Tibial artery (tissue), 4 donors: ENCODE measurements around the gene BTLA.
"Not testable (repeated sequence)": the region's sequence is repeated elsewhere in the genome, so short reads cannot be mapped to it uniquely, and the experiment has no call there.

Experiments used
- DNase-seq, 2 donors: peaks; one replicate each; pipeline ENCODE4 v3.0.0-alpha.2; 2019
- H3K27ac ChIP-seq, 2 donors: fragments of 200-600 bp; sonication (generic) in 1 of 2; 1 replicate in 1 of 2; 2 replicates in 1 of 2; pipeline ENCODE4 v1.5.1; 2018 to 2019; ENCODE audit warnings: mild to moderate bottlenecking in 1 of 2
- H3K27me3 ChIP-seq, 2 donors: fragments of 200-600 bp; sonication (generic) in 1 of 2; one replicate each; pipeline versions ENCODE4 v1.5.1 to v1.6.0; 2016 to 2019
- H3K36me3 ChIP-seq, 3 donors: fragments of 200-600 bp; sonication (generic) in 2 of 3; one replicate each; pipeline ENCODE4 v1.5.1; 2016 to 2019; ENCODE audit warnings: mild to moderate bottlenecking in 2 of 3
- H3K4me1 ChIP-seq, 4 donors: fragments of 200-600 bp; sonication (generic) in 2 of 4; 1 replicate in 3 of 4; 2 replicates in 1 of 4; pipeline ENCODE4 v1.5.1; 2016 to 2019
- H3K4me3 ChIP-seq, 2 donors: fragments of 200-600 bp; sonication (generic) in 1 of 2; 1 replicate in 1 of 2; 2 replicates in 1 of 2; pipeline ENCODE4 v1.5.1; 2018 to 2019; ENCODE audit warnings: mild to moderate bottlenecking in 2 of 2
- H3K9me3 ChIP-seq, 3 donors: fragments of 200-600 bp; sonication (generic) in 1 of 3; one replicate each; pipeline ENCODE4 v1.5.1; 2016 to 2019
- CTCF ChIP-seq, 2 experiments: fragments of 200-600 bp in 1 of 2; fragments of 450-650 bp in 1 of 2; IDR thresholded peaks; one replicate each; pipeline ENCODE4 v1.5.1; 2017 to 2019; ENCODE audit warnings: antibody characterized with exemption in 2 of 2, mild to moderate bottlenecking in 1 of 2, moderate library complexity in 1 of 2
- intact Hi-C: fragments of 100-400 bp; cut with DNase I; formaldehyde crosslinking; loops from one replicate; pipeline ENCODE4 v1.15.0; 2023; ENCODE audit warnings: low total_unique reads

BTLA gene

GRCh38 chr3:112429960-112430359, 69.3 kb downstream of the BTLA start:
- Histone ChIP-seq H3K27ac (no peak overlapping the region), H3K27me3 (no peaks in the 10 kb centered on the region), H3K9me3 (no peaks in the 10 kb centered on the region), H3K4me1 (peaks cover 0 to 1% (median 0%) of the 10 kb centered on the region in 4 donors), H3K36me3 (no peaks in the 10 kb centered on the region), H3K4me3 (no peak overlapping the region)
- no peak for DNase-seq
- TF ChIP-seq CTCF (IDR thresholded peaks at IDR 0.05): no peak
- intact Hi-C loops: no loop called here

GRCh38 chr3:112427123-112427522, 72.1 kb downstream of the BTLA start:
- Histone ChIP-seq H3K27me3 (no peaks in the 10 kb centered on the region), H3K36me3 (no peaks in the 10 kb centered on the region), H3K27ac (no peak overlapping the region), H3K4me3 (no peak overlapping the region), H3K4me1 (peaks cover 0 to 13% (median 0%) of the 10 kb centered on the region in 4 donors), H3K9me3 (no peaks in the 10 kb centered on the region)
- TF ChIP-seq CTCF (IDR thresholded peaks at IDR 0.05): no peak
- no peak for DNase-seq
- intact Hi-C loops: no loop called here

- Histone ChIP-seq H3K4me3 (no peak overlapping the region), H3K4me1 (peaks cover 0 to 13% (median 0%) of the 10 kb centered on the region in 4 donors), H3K27ac (no peak overlapping the region), H3K36me3 (no peaks in the 10 kb centered on the region), H3K27me3 (no peaks in the 10 kb centered on the region), H3K9me3 (no peaks in the 10 kb centered on the region)
- no peak for TF ChIP-seq CTCF (IDR thresholded peaks at IDR 0.05)
- intact Hi-C loops: no loop called here
- DNase-seq: no peak
Observed at GRCh38 chr3:112425858-112426750, 73.2 kb downstream of the BTLA start.

- Histone ChIP-seq H3K4me1 (peaks cover 0 to 13% (median 0%) of the 10 kb centered on the region in 4 donors), H3K27me3 (no peaks in the 10 kb centered on the region), H3K27ac (no peak overlapping the region), H3K9me3 (no peaks in the 10 kb centered on the region), H3K36me3 (no peaks in the 10 kb centered on the region), H3K4me3 (no peak overlapping the region)
- intact Hi-C loops: no loop called here
- no peak for DNase-seq
- TF ChIP-seq CTCF (IDR thresholded peaks at IDR 0.05): no peak
Observed at GRCh38 chr3:112425382-112425781, 73.9 kb downstream of the BTLA start.

- Histone ChIP-seq H3K9me3 (no peaks in the 10 kb centered on the region), H3K27ac (no peak overlapping the region)
Observed at GRCh38 chr3:112424394-112424793, 74.9 kb downstream of the BTLA start.

GRCh38 chr3:112422921-112423320, 76.4 kb downstream of the BTLA start:
- intact Hi-C loops, H3K36me3 ChIP-seq, H3K27me3 ChIP-seq, H3K9me3 ChIP-seq, DNase-seq, H3K27ac ChIP-seq, H3K4me3 ChIP-seq: not testable (repeated sequence)
- peaks cover 0 to 13% (median 0%) of the 10 kb centered on the region in 4 donors for H3K4me1 ChIP-seq

More at GRCh38 chr3:112424394-112424793, 74.9 kb downstream of the BTLA start:
- intact Hi-C loops: no loop called here
- Histone ChIP-seq H3K4me1 (peaks cover 0 to 13% (median 0%) of the 10 kb centered on the region in 4 donors), H3K4me3 (no peak overlapping the region), H3K27me3 (no peaks in the 10 kb centered on the region), H3K36me3 (no peaks in the 10 kb centered on the region)
- no peak for TF ChIP-seq CTCF (IDR thresholded peaks at IDR 0.05)
- no peak for DNase-seq

- H3K4me3 ChIP-seq, DNase-seq, H3K27me3 ChIP-seq, H3K36me3 ChIP-seq, H3K27ac ChIP-seq, H3K4me1 ChIP-seq, H3K9me3 ChIP-seq: not testable (repeated sequence)
- intact Hi-C loops: loop anchor here (10.0 kb wide), 1 partner anchor 84 kb away; the partner anchor contains the start of gene CD200
Observed at GRCh38 chr3:112418526-112418925, 80.7 kb downstream of the BTLA start.
